Measurements from ENCODE around the gene AKT3. TPM values are rescaled to one million over a fixed set of nuclear protein-coding genes. Genes with fewer than 3 reads are reported as not detected.

The AKT3 gene
- total RNA-seq, 2 experiments from 2014 or later, result 80.4 to 88.5 TPM

DNA sequence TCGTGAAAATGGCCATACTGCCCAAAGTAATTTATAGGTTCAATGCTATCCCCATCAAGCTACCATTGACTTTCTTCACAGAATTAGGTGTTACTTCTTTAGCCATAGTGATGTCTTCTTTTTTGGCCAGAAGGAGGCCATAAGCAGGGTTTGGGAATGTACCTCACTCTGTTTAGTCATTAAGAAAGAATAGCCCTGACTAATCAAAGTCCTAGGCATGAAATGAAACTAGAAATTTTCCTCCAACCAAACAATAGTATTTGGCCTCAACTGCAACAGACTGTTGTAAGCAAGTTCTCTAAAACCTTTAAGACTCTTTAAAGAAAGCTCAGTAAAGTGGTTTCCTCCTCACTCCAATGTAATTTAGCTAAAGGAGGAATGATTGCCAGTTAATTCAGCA, 163.9 kb downstream of the AKT3 start:
- H3K4me1 Mint-ChIP-seq (ENCODE audit: low read depth), result no peaks in the 10 kb centered on the region
- H3K4me1 ChIP-seq (ENCODE audit: insufficient read depth, low read length), result no peaks in the 10 kb centered on the region
- POLR2A ChIA-PET, result no interaction called here
- ATAC-seq (ENCODE audit: poor library complexity) (no peak), DNase-seq (no peak)
- H3K27ac Mint-ChIP-seq, result no peak overlapping the region
- no peaks in the 10 kb centered on the region for H3K9me3 Mint-ChIP-seq
- peaks cover 72% of the 10 kb centered on the region for H3K36me3 Mint-ChIP-seq (ENCODE audit: low read depth)
- no peaks in the 10 kb centered on the region for H3K9me3 ChIP-seq (ENCODE audit: control insufficient read depth in 1 of 2, insufficient read depth in 1 of 2, low read length in 2 of 2)
- CTCF ChIA-PET, result no interaction called here
- no peaks in the 10 kb centered on the region for H3K27me3 Mint-ChIP-seq
- TF ChIP-seq, protein P1, sequence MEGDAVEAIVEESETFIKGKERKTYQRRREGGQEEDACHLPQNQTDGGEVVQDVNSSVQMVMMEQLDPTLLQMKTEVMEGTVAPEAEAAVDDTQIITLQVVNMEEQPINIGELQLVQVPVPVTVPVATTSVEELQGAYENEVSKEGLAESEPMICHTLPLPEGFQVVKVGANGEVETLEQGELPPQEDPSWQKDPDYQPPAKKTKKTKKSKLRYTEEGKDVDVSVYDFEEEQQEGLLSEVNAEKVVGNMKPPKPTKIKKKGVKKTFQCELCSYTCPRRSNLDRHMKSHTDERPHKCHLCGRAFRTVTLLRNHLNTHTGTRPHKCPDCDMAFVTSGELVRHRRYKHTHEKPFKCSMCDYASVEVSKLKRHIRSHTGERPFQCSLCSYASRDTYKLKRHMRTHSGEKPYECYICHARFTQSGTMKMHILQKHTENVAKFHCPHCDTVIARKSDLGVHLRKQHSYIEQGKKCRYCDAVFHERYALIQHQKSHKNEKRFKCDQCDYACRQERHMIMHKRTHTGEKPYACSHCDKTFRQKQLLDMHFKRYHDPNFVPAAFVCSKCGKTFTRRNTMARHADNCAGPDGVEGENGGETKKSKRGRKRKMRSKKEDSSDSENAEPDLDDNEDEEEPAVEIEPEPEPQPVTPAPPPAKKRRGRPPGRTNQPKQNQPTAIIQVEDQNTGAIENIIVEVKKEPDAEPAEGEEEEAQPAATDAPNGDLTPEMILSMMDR (IDR thresholded peaks at IDR 0.05), result no peak
- intact Hi-C loops (cut with DNase I, micrococcal nuclease), result no loop called here
- no peak overlapping the region for H3K4me3 Mint-ChIP-seq
- H3K27me3 ChIP-seq (ENCODE audit: control insufficient read depth in 1 of 2, insufficient read depth in 2 of 2, low read length in 2 of 2), result no peaks in the 10 kb centered on the region
- peaks cover 24% of the 10 kb centered on the region for H3K36me3 ChIP-seq (ENCODE audit: insufficient read depth, low read length)
- H3K27ac ChIP-seq (ENCODE audit: low read depth in 1 of 2, low read length in 2 of 2), result no peak overlapping the region
- no peak overlapping the region for H3K4me3 ChIP-seq (ENCODE audit: low read length)

DNA sequence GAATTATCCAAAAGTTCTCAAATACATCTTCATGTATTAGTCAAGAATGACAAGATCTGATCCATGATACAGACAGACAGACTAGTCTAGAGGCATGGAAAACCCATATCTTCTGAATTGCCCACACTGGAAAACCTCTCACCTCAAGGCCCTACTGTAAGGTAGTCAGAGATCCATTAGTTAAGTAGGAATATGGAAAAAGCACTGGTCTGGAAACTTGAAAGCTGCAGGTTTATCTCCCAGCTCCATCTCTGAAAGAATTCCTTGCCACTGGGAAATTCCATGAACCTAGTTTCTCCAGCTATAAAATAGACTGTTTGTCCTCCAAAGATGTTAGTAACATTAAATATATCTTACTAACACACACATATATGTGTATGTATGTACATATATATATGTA, 169.2 kb downstream of the AKT3 start:
- Mint-ChIP-seq H3K27ac (no peak overlapping the region), H3K4me3 (no peak overlapping the region), H3K36me3 (ENCODE audit: low read depth) (peaks cover 67% of the 10 kb centered on the region), H3K4me1 (ENCODE audit: low read depth) (peaks cover 12% of the 10 kb centered on the region), H3K27me3 (no peaks in the 10 kb centered on the region), H3K9me3 (no peaks in the 10 kb centered on the region)
- intact Hi-C loops (cut with DNase I, micrococcal nuclease), result no loop called here
- DNase-seq, result no peak
- H3K4me3 ChIP-seq (ENCODE audit: low read length), result no peak overlapping the region
- no peaks in the 10 kb centered on the region for H3K27me3 ChIP-seq (ENCODE audit: control insufficient read depth in 1 of 2, insufficient read depth in 2 of 2, low read length in 2 of 2)
- no peak overlapping the region for H3K27ac ChIP-seq (ENCODE audit: low read depth in 1 of 2, low read length in 2 of 2)
- ChIA-PET POLR2A (no interaction called here), CTCF (no interaction called here)
- TF ChIP-seq, protein P1 (IDR thresholded peaks at IDR 0.05), result no peak
- peaks cover 9% of the 10 kb centered on the region for H3K36me3 ChIP-seq (ENCODE audit: insufficient read depth, low read length)
- H3K9me3 ChIP-seq (ENCODE audit: control insufficient read depth in 1 of 2, insufficient read depth in 1 of 2, low read length in 2 of 2), result no peaks in the 10 kb centered on the region
- no peak for ATAC-seq (ENCODE audit: poor library complexity)
- H3K4me1 ChIP-seq (ENCODE audit: insufficient read depth, low read length), result no peaks in the 10 kb centered on the region

DNA sequence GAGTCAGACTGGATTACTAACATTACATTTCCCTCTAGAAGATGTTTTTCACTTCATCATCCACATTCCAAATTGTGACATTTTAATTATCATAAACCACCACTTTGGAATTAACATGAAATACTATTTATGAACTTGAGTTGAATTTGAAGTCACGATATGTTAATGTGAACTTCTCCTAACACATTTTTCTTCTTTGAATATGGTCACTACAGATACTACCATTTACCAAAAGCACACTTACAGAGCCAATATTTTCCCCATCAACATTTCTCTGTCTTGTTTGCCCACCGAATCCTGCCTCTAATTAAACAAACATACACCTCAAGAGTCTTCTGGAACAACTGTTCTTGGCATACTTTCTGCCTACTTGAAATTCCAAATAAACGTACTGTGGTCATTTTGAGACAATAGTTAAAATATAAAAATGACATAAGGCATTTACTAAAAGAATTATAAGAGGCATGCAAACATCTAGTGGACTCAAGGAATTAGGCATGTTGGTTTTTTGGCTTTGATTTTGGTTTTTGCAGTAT, 177.4 kb downstream of the AKT3 start:
- no peak overlapping the region for H3K4me3 Mint-ChIP-seq
- intact Hi-C loops (cut with DNase I, micrococcal nuclease), result no loop called here
- no peaks in the 10 kb centered on the region for H3K27me3 ChIP-seq (ENCODE audit: control insufficient read depth in 1 of 2, insufficient read depth in 2 of 2, low read length in 2 of 2)
- TF ChIP-seq, protein P1 (IDR thresholded peaks at IDR 0.05), result no peak
- H3K4me3 ChIP-seq (ENCODE audit: low read length), result no peak overlapping the region
- no peaks in the 10 kb centered on the region for H3K27me3 Mint-ChIP-seq
- DNase-seq, result no peak
- CTCF ChIA-PET, result no interaction called here
- POLR2A ChIA-PET, result no interaction called here
- peaks cover 66% of the 10 kb centered on the region for H3K36me3 Mint-ChIP-seq (ENCODE audit: low read depth)
- no peaks in the 10 kb centered on the region for H3K9me3 Mint-ChIP-seq
- H3K4me1 ChIP-seq (ENCODE audit: insufficient read depth, low read length), result no peaks in the 10 kb centered on the region
- H3K4me1 Mint-ChIP-seq (ENCODE audit: low read depth), result peaks cover 36% of the 10 kb centered on the region
- no peak for ATAC-seq (ENCODE audit: poor library complexity)
- no peak overlapping the region for H3K27ac ChIP-seq (ENCODE audit: low read depth in 1 of 2, low read length in 2 of 2)
- no peaks in the 10 kb centered on the region for H3K9me3 ChIP-seq (ENCODE audit: control insufficient read depth in 1 of 2, insufficient read depth in 1 of 2, low read length in 2 of 2)
- H3K27ac Mint-ChIP-seq, result no peak overlapping the region
- peaks cover 5% of the 10 kb centered on the region for H3K36me3 ChIP-seq (ENCODE audit: insufficient read depth, low read length)
